Measurements from ENCODE around the gene FAM124A.

GRCh38 chr13:51284339-51284738 is 62.1 kb downstream of the FAM124A start:
- TF ChIP-seq, protein P1, sequence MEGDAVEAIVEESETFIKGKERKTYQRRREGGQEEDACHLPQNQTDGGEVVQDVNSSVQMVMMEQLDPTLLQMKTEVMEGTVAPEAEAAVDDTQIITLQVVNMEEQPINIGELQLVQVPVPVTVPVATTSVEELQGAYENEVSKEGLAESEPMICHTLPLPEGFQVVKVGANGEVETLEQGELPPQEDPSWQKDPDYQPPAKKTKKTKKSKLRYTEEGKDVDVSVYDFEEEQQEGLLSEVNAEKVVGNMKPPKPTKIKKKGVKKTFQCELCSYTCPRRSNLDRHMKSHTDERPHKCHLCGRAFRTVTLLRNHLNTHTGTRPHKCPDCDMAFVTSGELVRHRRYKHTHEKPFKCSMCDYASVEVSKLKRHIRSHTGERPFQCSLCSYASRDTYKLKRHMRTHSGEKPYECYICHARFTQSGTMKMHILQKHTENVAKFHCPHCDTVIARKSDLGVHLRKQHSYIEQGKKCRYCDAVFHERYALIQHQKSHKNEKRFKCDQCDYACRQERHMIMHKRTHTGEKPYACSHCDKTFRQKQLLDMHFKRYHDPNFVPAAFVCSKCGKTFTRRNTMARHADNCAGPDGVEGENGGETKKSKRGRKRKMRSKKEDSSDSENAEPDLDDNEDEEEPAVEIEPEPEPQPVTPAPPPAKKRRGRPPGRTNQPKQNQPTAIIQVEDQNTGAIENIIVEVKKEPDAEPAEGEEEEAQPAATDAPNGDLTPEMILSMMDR (IDR thresholded peaks at IDR 0.05 in 8 of 11, conservative IDR thresholded peaks at IDR 0.05 in 3 of 11) = no peak
- TF ChIP-seq POLR2A (IDR thresholded peaks at IDR 0.05) = no peak
